DND-41 (cell line): ENCODE data around the gene STX4.
"Not testable (repeated sequence)": the region's sequence is repeated elsewhere in the genome, so short reads cannot be mapped to it uniquely, and the experiment has no call there.

ENCODE experiments used
- EZH2 ChIP-seq: IDR thresholded peaks from 3 replicates; pipeline ENCODE4 v1.6.1; 2012; ENCODE audit warnings: borderline replicate concordance, low read depth, mild to moderate bottlenecking, moderate library complexity, low read length, inconsistent platforms; ENCODE audit not compliant: severe bottlenecking
- TF ChIP-seq, protein P1 (sequence below): IDR thresholded peaks from 2 replicates; pipeline ENCODE4 v1.5.1; 2012; ENCODE audit warnings: borderline replicate concordance, low read length, moderate library complexity, mild to moderate bottlenecking; ENCODE audit not compliant: poor library complexity, severe bottlenecking; ENCODE audit errors: extremely low read depth

- TF ChIP-seq, protein P1, sequence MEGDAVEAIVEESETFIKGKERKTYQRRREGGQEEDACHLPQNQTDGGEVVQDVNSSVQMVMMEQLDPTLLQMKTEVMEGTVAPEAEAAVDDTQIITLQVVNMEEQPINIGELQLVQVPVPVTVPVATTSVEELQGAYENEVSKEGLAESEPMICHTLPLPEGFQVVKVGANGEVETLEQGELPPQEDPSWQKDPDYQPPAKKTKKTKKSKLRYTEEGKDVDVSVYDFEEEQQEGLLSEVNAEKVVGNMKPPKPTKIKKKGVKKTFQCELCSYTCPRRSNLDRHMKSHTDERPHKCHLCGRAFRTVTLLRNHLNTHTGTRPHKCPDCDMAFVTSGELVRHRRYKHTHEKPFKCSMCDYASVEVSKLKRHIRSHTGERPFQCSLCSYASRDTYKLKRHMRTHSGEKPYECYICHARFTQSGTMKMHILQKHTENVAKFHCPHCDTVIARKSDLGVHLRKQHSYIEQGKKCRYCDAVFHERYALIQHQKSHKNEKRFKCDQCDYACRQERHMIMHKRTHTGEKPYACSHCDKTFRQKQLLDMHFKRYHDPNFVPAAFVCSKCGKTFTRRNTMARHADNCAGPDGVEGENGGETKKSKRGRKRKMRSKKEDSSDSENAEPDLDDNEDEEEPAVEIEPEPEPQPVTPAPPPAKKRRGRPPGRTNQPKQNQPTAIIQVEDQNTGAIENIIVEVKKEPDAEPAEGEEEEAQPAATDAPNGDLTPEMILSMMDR: not testable (repeated sequence)
- TF ChIP-seq EZH2: not testable (repeated sequence)
These were observed 21.5 kb upstream of the STX4 start for GRCh38 chr16:31011815-31012214.
